GM12878 (cell line): ENCODE results near the gene GPR141.
A peak's percentile ranks its signal among the peaks of the same experiment; 100 is the strongest.

Source experiments
- EP300 ChIP-seq, 2 experiments: fragments of 150-350 bp in 1 of 2; IDR thresholded peaks; 2 replicates each; pipeline ENCODE4 v1.6.1; 2011 to 2012; ENCODE audit warnings: low read depth in 2 of 2, low read length in 2 of 2, borderline replicate concordance in 1 of 2, improper control_type of control experiment in 1 of 2, inconsistent platforms in 1 of 2; ENCODE audit not compliant: control insufficient read depth in 1 of 2
- MTA2 ChIP-seq: fragments of 450-650 bp; IDR thresholded peaks from 2 replicates; pipeline ENCODE4 v1.6.1; 2016; ENCODE audit warnings: low read depth, mild to moderate bottlenecking, moderate library complexity

GRCh38 chr7:37683246-37684120 lies at the start of gene GPR141:
- TF ChIP-seq MTA2 = peak; percentile 79
- TF ChIP-seq EP300 (IDR thresholded peaks at IDR 0.05; ENCODE audit: borderline replicate concordance in 1 of 2, control insufficient read depth in 1 of 2, low read depth in 2 of 2, low read length in 2 of 2) = peak; percentile 62 to 74; a peak in 3 of 4 replicates
